Type B pancreatic cell (in vitro differentiated cells): ENCODE measurements around the gene AIRE. TPM values are rescaled to one million over a fixed set of nuclear protein-coding genes. Genes with fewer than 3 reads are reported as not detected.
A peak's percentile ranks its signal among the peaks of the same experiment; 100 is the strongest.

Experiments
- DNase-seq: peaks from one replicate; pipeline ENCODE4 v3.0.0; 2021; ENCODE audit warnings: mixed read lengths; ENCODE audit not compliant: unreplicated experiment; ENCODE audit errors: extremely low spot score
- H3K27ac Mint-ChIP-seq: 2 replicates; pipeline ENCODE4 v1.8.0; 2021; ENCODE audit warnings: mild to moderate bottlenecking, mixed read lengths
- H3K27me3 Mint-ChIP-seq: 2 replicates; pipeline ENCODE4 v1.8.0; 2021; ENCODE audit warnings: mixed read lengths
- H3K36me3 Mint-ChIP-seq: 2 replicates; pipeline ENCODE4 v1.8.0; 2021; ENCODE audit warnings: mixed read lengths
- H3K4me1 Mint-ChIP-seq: one replicate; pipeline ENCODE4 v1.8.0; 2021; ENCODE audit warnings: mixed read lengths; ENCODE audit not compliant: unreplicated experiment
- H3K4me3 Mint-ChIP-seq: 2 replicates; pipeline ENCODE4 v1.8.0; 2021; ENCODE audit warnings: mild to moderate bottlenecking, mixed read lengths
- H3K9me3 Mint-ChIP-seq: 2 replicates; pipeline ENCODE4 v1.8.0; 2021; ENCODE audit warnings: mixed read lengths
- CTCF ChIP-seq: fragments of 200-600 bp; sonication (generic); conservative IDR thresholded peaks from 2 replicates; pipeline ENCODE4 v1.5.0; 2021; ENCODE audit warnings: antibody characterized with exemption, mild to moderate bottlenecking
- total RNA-seq: library from RNA; stranded (reverse); gene quantifications from 2 replicates; pipeline ENCODE4 v1.2.1, GENCODE V29; 2021; ENCODE audit warnings: low replicate concordance

The AIRE gene
- total RNA-seq, 1 donor from 2014 or later = not detected

GRCh38 chr21:44261675-44262295 lies 23.9 kb upstream of the AIRE start, which contains the start of gene DNMT3L:
DNMT3L (minus strand) TSS chr21:44261897; CDS start chr21:44261259, 638 bp downstream.
- Mint-ChIP-seq H3K36me3 (no peaks in the 10 kb centered on the region), H3K4me3 (no peak within 1 kb of the TSS), H3K27ac (no peak within 1 kb of the TSS), H3K9me3 (no peaks in the 10 kb centered on the region), H3K27me3 (no peaks in the 10 kb centered on the region), H3K4me1 (peaks cover 5% of the 10 kb centered on the region)
- TF ChIP-seq CTCF = no peak
- DNase-seq = peak; percentile 66

DNA sequence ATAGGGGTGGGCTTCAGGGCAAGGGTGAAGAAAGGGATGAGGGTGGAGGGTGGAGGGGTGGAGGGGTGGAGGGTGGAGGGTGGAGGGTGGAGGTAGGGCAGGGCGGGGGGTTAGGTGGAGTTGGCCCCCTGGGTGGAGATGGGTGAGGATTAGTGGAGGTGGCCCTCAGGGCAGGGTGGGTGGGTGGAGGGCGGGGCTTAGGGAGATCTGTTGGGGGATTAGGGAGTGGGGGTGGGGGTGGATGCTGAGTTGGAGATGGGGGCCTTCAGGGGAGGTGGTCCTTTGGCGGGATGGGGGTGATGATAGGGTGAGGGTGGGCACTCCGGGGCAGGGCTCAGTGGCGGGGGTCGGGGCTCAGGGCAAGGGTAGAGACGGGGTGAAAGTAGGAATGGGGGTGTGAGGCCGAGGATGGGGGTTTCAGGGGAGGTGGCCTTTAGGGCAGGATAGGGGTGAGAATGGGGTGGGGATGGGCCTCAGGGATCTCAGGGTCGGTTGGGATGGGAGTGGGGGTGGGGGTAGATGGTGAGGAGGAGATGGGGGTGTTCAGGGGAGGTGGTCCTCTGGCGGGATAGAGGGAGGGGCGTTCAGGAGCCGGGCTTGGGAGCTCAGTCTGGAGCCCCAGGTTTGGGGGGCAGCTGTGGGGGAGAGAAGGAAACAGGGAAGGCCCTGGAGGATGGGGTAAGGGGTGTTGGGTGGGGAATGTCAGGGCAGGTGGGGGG lies 23.2 kb upstream of the AIRE start:
- no peak for DNase-seq
- no peak overlapping the region for H3K4me3 Mint-ChIP-seq
- no peaks in the 10 kb centered on the region for H3K27me3 Mint-ChIP-seq
- no peaks in the 10 kb centered on the region for H3K36me3 Mint-ChIP-seq
- H3K9me3 Mint-ChIP-seq = no peaks in the 10 kb centered on the region
- TF ChIP-seq CTCF = no peak
- H3K4me1 Mint-ChIP-seq = peaks cover 5% of the 10 kb centered on the region
- H3K27ac Mint-ChIP-seq = no peak overlapping the region

GRCh38 chr21:44263221-44263760 lies 22.4 kb upstream of the AIRE start:
- H3K36me3 Mint-ChIP-seq = no peaks in the 10 kb centered on the region
- no peak for DNase-seq
- peaks cover 5% of the 10 kb centered on the region for H3K4me1 Mint-ChIP-seq
- H3K4me3 Mint-ChIP-seq = peak overlapping the region; percentile 44
- no peaks in the 10 kb centered on the region for H3K27me3 Mint-ChIP-seq
- no peaks in the 10 kb centered on the region for H3K9me3 Mint-ChIP-seq
- no peak overlapping the region for H3K27ac Mint-ChIP-seq
- no peak for TF ChIP-seq CTCF

DNA sequence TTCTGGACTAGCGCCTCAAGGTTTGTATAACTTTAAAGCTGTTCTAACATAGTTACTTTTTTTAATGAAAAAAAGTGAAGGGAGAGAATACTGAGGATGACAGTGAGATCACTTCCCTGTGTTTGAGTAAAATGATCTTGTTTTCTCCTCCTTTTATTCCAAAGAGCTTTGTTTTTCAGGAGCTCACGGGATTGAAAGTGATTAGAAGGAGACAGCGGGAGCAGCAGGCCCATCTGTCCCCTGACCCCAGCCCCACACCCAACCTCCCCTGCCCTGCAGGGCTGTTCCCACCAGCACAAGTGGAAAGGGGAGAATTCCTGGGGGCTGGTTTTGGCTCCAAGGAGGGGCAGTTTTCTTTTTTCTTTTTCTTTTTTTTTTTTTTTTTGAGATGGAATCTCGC lies 21.9 kb upstream of the AIRE start:
- Mint-ChIP-seq H3K36me3 (no peaks in the 10 kb centered on the region), H3K4me1 (peaks cover 5% of the 10 kb centered on the region), H3K27me3 (no peaks in the 10 kb centered on the region), H3K4me3 (peak overlapping the region; percentile 44), H3K27ac (no peak overlapping the region), H3K9me3 (no peaks in the 10 kb centered on the region)
- no peak for DNase-seq
- TF ChIP-seq CTCF = no peak

- H3K4me3 Mint-ChIP-seq = no peak overlapping the region
- no peaks in the 10 kb centered on the region for H3K36me3 Mint-ChIP-seq
- H3K9me3 Mint-ChIP-seq = no peaks in the 10 kb centered on the region
- H3K27me3 Mint-ChIP-seq = no peaks in the 10 kb centered on the region
- H3K27ac Mint-ChIP-seq = no peak overlapping the region
- DNase-seq = no peak
- no peak for TF ChIP-seq CTCF
- H3K4me1 Mint-ChIP-seq = peaks cover 5% of the 10 kb centered on the region
Observed at GRCh38 chr21:44265734-44266270, 19.9 kb upstream of the AIRE start.
